Measurements from ENCODE around the gene SNED1.

The SNED1 gene

DNA sequence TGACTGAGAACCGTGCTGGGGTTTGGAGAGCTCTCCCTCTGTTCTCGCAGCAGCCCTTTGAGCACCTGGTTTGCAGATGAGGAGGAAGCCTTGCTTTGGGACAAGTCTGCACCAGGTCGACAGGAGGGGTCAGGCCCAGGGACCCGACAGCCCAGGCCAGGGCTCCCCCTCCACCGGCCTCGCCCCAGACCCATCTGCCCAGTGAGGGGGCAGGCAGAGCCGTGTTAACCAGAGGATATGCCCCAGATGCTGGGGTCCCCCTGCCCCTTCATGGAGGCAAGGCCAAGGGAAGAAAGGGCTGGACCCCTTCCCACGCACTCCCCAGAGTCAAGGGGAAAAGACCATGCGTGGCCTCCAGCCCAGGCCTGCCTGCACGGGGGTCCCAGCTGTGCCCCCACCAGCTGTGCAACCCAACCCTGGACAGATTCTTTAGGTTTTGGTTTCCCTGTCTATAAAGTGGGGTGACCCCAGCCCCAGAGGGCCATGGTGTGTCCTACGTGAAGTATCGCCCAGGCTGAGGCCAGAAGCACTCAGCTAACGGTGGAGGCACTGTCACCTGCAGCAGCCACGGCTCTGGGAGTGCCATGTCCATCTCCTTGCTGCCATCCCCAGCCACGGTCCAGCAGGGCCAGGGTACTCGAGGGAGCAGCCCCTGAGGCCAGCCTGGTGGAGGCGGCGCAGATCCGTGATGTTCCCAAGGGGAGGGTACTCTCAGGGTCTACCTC is 4.8 kb upstream of the SNED1 start:
- DNase-seq (ENCODE audit: low read depth in 1 of 2, low spot score in 1 of 2), result no peak
- no peak for TF ChIP-seq POLR2AphosphoS5 (IDR thresholded peaks at IDR 0.05; ENCODE audit: low read depth)
- TF ChIP-seq, protein P1, sequence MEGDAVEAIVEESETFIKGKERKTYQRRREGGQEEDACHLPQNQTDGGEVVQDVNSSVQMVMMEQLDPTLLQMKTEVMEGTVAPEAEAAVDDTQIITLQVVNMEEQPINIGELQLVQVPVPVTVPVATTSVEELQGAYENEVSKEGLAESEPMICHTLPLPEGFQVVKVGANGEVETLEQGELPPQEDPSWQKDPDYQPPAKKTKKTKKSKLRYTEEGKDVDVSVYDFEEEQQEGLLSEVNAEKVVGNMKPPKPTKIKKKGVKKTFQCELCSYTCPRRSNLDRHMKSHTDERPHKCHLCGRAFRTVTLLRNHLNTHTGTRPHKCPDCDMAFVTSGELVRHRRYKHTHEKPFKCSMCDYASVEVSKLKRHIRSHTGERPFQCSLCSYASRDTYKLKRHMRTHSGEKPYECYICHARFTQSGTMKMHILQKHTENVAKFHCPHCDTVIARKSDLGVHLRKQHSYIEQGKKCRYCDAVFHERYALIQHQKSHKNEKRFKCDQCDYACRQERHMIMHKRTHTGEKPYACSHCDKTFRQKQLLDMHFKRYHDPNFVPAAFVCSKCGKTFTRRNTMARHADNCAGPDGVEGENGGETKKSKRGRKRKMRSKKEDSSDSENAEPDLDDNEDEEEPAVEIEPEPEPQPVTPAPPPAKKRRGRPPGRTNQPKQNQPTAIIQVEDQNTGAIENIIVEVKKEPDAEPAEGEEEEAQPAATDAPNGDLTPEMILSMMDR (IDR thresholded peaks at IDR 0.05; ENCODE audit: insufficient read depth, low read length), result no peak
- TF ChIP-seq, protein P2, sequence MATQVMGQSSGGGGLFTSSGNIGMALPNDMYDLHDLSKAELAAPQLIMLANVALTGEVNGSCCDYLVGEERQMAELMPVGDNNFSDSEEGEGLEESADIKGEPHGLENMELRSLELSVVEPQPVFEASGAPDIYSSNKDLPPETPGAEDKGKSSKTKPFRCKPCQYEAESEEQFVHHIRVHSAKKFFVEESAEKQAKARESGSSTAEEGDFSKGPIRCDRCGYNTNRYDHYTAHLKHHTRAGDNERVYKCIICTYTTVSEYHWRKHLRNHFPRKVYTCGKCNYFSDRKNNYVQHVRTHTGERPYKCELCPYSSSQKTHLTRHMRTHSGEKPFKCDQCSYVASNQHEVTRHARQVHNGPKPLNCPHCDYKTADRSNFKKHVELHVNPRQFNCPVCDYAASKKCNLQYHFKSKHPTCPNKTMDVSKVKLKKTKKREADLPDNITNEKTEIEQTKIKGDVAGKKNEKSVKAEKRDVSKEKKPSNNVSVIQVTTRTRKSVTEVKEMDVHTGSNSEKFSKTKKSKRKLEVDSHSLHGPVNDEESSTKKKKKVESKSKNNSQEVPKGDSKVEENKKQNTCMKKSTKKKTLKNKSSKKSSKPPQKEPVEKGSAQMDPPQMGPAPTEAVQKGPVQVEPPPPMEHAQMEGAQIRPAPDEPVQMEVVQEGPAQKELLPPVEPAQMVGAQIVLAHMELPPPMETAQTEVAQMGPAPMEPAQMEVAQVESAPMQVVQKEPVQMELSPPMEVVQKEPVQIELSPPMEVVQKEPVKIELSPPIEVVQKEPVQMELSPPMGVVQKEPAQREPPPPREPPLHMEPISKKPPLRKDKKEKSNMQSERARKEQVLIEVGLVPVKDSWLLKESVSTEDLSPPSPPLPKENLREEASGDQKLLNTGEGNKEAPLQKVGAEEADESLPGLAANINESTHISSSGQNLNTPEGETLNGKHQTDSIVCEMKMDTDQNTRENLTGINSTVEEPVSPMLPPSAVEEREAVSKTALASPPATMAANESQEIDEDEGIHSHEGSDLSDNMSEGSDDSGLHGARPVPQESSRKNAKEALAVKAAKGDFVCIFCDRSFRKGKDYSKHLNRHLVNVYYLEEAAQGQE (IDR thresholded peaks at IDR 0.05; ENCODE audit: insufficient replicate concordance, low read depth), result no peak
- TF ChIP-seq GABPA (IDR thresholded peaks at IDR 0.05; ENCODE audit: low read depth), result no peak
- no peak for TF ChIP-seq SPI1 (IDR thresholded peaks at IDR 0.05; ENCODE audit: borderline replicate concordance, low read depth)
- peaks cover 9% of the 10 kb centered on the region for H3K27me3 ChIP-seq (ENCODE audit: insufficient read depth, poor library complexity, severe bottlenecking)
- no peak overlapping the region for H3K4me3 ChIP-seq (replicated peaks; ENCODE audit: insufficient read depth, low read length)
- H3K27ac ChIP-seq (replicated peaks), result no peak overlapping the region

DNA sequence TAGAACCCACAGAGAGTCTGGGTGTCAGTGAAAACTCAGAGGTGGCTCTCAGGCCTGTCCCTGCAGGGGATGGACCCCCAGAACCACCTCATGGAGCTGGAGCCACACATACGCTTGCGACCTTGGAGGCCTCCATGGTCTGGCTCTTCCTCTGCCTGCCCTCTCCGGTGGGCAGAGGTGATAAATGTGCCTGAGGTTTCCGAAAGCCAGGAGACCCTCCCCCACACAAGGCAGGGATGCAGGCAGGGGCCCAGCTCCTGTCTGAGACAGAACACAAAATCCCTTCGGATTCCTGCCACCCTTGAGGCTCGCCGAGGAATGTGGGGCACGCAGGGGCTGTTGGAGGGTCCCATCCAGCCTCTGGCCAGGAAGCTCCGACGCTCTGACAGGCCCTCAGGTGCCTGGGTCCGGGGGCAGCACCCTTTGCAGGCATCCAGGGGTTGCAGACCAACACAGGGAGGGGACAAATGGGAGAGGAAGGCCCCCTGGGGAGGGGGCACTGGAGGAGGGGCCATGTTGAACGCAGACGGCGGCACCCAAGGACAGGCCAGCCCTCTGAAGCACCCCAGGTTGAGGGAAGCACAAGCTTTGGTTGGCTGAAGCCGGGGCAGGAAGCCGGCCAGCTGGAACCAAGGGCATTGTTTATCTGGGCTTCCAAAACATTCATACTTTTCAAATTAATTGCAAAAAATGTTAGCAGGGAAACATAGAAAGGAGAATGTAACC is 4.1 kb upstream of the SNED1 start:
- TF ChIP-seq, protein P1 (IDR thresholded peaks at IDR 0.05; ENCODE audit: insufficient read depth, low read length), result no peak
- TF ChIP-seq POLR2AphosphoS5 (IDR thresholded peaks at IDR 0.05; ENCODE audit: low read depth) (no peak), GABPA (IDR thresholded peaks at IDR 0.05; ENCODE audit: low read depth) (no peak)
- TF ChIP-seq, protein P2 (IDR thresholded peaks at IDR 0.05; ENCODE audit: insufficient replicate concordance, low read depth), result no peak
- Histone ChIP-seq H3K27me3 (ENCODE audit: insufficient read depth, poor library complexity, severe bottlenecking) (peaks cover 11% of the 10 kb centered on the region), H3K4me3 (replicated peaks; ENCODE audit: insufficient read depth, low read length) (no peak overlapping the region), H3K27ac (replicated peaks) (no peak overlapping the region)
- no peak for DNase-seq (ENCODE audit: low read depth in 1 of 2, low spot score in 1 of 2)

DNA sequence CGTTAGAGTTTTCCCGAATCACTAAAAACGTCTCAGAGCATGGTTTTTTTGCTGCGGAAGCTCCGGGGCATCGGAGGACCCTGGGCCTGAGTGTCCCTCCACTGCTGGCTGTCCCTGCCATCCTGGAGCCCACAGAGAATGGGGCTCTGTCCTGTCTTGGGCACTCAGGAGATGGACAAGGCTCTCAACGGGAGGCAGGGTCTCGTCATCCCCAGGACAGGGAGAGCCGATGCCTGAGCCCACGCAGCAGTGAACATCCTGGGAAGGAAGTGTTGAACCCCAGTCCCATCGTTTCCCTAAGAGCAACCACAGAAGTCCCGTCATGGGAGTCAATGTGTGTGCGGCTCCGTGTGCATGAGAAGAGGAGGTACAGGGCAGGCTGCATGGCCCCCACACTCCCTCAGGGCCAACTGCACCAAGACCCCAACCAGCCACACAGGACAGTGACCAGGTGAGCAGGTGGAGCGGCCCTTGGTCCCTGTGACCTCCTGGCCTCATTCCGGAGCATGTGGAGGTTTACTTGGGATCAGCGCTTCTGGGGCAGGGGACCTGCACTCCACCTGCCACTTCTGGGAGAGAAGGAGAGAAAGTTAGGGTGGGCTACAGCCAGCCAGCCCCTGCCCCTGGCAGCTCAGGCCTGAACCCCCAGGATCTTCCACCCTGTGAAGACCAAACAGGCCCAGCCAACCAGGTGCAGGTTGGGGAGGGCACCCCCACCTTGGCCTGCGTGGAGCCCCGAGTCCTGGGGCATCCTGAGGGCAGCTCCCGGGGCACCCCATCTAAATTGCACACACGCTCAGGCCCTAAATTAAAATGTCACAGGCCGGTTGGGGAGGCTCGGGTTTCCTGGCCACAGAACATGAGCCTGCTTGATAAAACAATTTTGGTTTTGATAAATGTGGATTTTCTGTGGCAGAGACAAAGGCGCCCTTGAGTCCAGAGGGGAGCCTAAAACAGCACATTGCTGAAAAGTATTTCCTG is 3.1 kb upstream of the SNED1 start:
- H3K27ac ChIP-seq (replicated peaks), result no peak overlapping the region

More for the DNA sequence above, 3.1 kb upstream of the SNED1 start:
- DNase-seq (ENCODE audit: low read depth in 1 of 2, low spot score in 1 of 2), result no peak
- TF ChIP-seq, protein P2 (IDR thresholded peaks at IDR 0.05; ENCODE audit: insufficient replicate concordance, low read depth), result no peak
- TF ChIP-seq GABPA (IDR thresholded peaks at IDR 0.05; ENCODE audit: low read depth) (no peak), SPI1 (IDR thresholded peaks at IDR 0.05; ENCODE audit: borderline replicate concordance, low read depth) (no peak), POLR2AphosphoS5 (IDR thresholded peaks at IDR 0.05; ENCODE audit: low read depth) (no peak)
- TF ChIP-seq, protein P1 (IDR thresholded peaks at IDR 0.05; ENCODE audit: insufficient read depth, low read length), result no peak
- Histone ChIP-seq H3K4me3 (replicated peaks; ENCODE audit: insufficient read depth, low read length) (no peak overlapping the region), H3K27me3 (ENCODE audit: insufficient read depth, poor library complexity, severe bottlenecking) (peaks cover 14% of the 10 kb centered on the region)
